Adipocyte (in vitro differentiated cells): ENCODE measurements around the gene CRYBG1.

Source experiments
- DNase-seq: peaks from one replicate; pipeline ENCODE4 v3.0.0-alpha.2; 2015; ENCODE audit warnings: low read depth
- H3K27me3 ChIP-seq: replicated peaks from 2 replicates; pipeline ENCODE4 v1.7.0; 2013; ENCODE audit warnings: mild to moderate bottlenecking, low read length, moderate library complexity; ENCODE audit not compliant: control insufficient read depth, insufficient read depth
- H3K36me3 ChIP-seq: 2 replicates; pipeline ENCODE4 v1.7.0; 2013; ENCODE audit warnings: low read length, mild to moderate bottlenecking, moderate library complexity; ENCODE audit not compliant: control insufficient read depth, insufficient read depth, severe bottlenecking
- H3K4me1 ChIP-seq: 2 replicates; pipeline ENCODE4 v1.7.0; 2013; ENCODE audit warnings: mild to moderate bottlenecking, low read length, moderate library complexity; ENCODE audit not compliant: control insufficient read depth, insufficient read depth
- H3K4me3 ChIP-seq: 2 replicates; pipeline ENCODE4 v1.7.0; 2013; ENCODE audit warnings: mild to moderate bottlenecking, low read length, moderate library complexity
- H3K9ac ChIP-seq: 2 replicates; pipeline ENCODE4 v1.7.0; 2013; ENCODE audit warnings: mild to moderate bottlenecking, low read length, moderate library complexity
- H3K9me3 ChIP-seq: 2 replicates; pipeline ENCODE4 v1.7.0; 2013; ENCODE audit warnings: mild to moderate bottlenecking, low read length, moderate library complexity; ENCODE audit not compliant: control insufficient read depth

CRYBG1 gene

DNA sequence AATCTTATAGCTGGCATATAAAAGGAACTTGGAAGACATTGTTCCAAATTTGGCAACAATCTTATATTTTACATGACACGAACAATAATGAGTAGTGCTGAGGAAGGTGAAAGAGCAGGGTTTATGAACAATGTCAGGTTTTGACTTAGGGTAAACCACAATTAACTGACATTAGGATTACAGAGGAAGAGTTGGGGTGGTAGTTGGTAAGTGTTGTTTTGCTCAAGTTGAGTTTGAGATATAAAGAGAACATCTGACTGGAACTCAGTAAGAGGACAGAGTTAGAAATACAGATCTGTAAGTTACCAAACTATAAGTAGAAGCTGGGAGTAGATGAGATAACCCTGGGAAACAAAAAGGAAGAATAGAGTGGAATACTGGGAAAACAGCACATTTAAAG is 253.6 kb downstream of the CRYBG1 start:
- H3K4me3 ChIP-seq, result no peak overlapping the region
- H3K9me3 ChIP-seq, result no peaks in the 10 kb centered on the region
- H3K4me1 ChIP-seq, result no peaks in the 10 kb centered on the region
- H3K27me3 ChIP-seq, result no peaks in the 10 kb centered on the region
- no peak overlapping the region for H3K9ac ChIP-seq
- H3K36me3 ChIP-seq, result peaks cover 19% of the 10 kb centered on the region
- no peak for DNase-seq

DNA sequence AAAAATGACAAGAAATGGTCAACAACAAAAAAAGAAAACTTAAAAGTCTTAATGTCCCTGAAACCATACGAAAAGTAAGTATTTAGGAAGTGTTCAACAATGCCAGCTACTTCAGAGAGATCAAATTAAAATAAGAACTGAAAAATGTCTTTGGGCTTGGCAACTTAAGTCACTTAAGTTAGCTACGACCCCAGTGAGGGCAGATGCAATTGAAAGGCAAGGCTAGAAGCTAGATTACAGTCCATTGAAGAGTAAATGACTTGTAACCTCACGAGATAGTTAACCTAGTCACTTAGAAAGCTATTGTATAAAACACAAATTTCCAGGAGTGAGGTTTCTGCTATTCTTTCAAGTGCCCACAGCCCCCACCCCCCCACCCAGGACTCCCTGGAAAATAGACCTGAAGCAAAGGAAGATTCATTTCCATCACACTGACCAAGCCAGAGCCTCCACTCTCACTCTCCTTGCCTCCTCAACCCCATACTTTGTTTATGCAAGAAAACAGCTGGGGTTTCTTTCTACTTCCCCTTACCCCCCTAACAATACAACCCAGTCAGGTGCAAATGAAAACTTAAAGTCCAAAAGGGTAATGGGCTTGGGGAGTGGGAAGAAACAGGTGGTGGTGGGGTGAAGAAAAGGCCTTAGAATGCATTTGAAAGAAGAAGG is 254.2 kb downstream of the CRYBG1 start:
- Histone ChIP-seq H3K4me3 (no peak overlapping the region), H3K27me3 (no peaks in the 10 kb centered on the region), H3K9me3 (no peaks in the 10 kb centered on the region), H3K4me1 (no peaks in the 10 kb centered on the region), H3K9ac (no peak overlapping the region), H3K36me3 (peaks cover 19% of the 10 kb centered on the region)
- DNase-seq, result no peak

DNA sequence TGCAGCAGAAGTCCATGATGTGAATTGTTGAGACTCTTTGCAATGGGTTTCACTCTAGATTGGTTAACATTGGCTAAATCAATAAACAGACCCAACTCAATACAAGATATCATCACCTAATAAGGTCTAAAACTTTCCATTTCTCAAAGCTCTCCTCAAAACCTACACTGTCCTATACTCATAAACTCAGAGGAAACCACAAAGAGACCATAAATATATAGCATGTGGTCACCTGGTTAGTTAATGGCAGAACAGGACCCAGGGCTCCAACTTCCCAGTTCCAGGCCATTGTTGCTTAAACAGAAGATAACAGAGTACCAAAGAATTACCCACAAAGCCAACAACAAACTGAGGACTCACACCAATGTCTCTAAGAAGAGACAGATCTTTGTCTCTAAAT is 256.8 kb downstream of the CRYBG1 start:
- no peaks in the 10 kb centered on the region for H3K9me3 ChIP-seq
- H3K4me3 ChIP-seq, result no peak overlapping the region
- no peak for DNase-seq
- H3K36me3 ChIP-seq, result peaks cover 14% of the 10 kb centered on the region
- no peaks in the 10 kb centered on the region for H3K27me3 ChIP-seq
- no peaks in the 10 kb centered on the region for H3K4me1 ChIP-seq
- H3K9ac ChIP-seq, result no peak overlapping the region

DNA sequence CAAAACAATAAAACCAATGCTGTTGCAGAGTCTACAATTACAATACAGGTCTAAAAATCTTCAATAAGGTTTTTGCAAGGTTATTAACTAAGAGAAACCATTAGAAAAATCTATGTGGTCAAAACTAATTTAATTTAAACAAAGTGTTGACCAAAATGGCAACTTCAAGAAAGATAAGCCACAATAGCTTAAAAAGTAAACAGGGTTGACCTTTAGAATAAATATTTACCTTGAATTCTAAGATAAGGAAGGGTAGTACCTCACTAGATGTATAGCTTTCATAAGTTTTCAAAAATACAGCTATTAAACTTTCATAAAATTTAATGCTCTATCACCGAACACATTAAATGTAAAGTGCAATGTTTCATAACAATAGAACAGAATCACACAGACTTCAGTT is 257.3 kb downstream of the CRYBG1 start:
- Histone ChIP-seq H3K4me1 (no peaks in the 10 kb centered on the region), H3K27me3 (no peaks in the 10 kb centered on the region), H3K9ac (no peak overlapping the region), H3K9me3 (no peaks in the 10 kb centered on the region), H3K36me3 (peaks cover 14% of the 10 kb centered on the region), H3K4me3 (no peak overlapping the region)
- no peak for DNase-seq

DNA sequence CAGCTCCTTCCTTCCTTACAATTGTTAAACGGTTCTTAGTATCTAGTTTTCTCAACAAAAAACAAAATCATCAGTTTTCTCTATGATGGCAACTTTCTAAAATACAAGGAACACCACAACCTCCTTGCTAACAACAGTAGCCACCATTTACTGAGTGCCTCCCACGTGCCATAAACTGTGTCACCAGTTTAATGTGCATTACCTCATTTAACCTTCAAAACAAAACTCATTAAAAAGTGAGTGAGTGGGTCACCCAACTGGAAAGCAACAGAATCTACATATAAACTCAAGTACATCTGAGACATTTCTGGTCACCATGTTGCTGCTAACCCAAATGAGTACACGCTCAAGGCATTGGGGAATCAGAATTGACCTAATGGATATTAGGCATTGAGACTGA is 257.8 kb downstream of the CRYBG1 start:
- H3K4me1 ChIP-seq, result no peaks in the 10 kb centered on the region
- H3K4me3 ChIP-seq, result no peak overlapping the region
- H3K27me3 ChIP-seq, result no peaks in the 10 kb centered on the region
- peaks cover 14% of the 10 kb centered on the region for H3K36me3 ChIP-seq
- no peaks in the 10 kb centered on the region for H3K9me3 ChIP-seq
- DNase-seq, result no peak
- H3K9ac ChIP-seq, result no peak overlapping the region

DNA sequence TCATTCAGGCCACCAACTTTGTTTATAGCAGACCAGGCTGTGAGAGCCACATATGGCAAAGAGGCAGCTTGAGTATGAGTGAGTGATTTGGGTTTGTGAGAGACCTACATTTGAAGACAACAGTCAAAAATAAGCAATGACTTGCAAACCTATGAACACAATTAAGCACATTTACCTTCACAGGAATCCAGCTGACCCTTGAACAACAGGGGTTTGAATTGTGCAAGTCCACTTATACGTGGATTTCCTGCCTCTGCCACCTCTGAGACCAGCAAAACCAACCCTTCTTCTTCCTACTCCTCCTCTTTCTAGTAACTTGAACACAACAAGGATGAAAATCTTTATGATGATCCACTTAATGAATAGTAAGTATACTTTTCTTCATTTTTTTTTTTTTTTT is 258.7 kb downstream of the CRYBG1 start:
- Histone ChIP-seq H3K9ac (no peak overlapping the region), H3K9me3 (no peaks in the 10 kb centered on the region), H3K4me3 (no peak overlapping the region), H3K27me3 (no peaks in the 10 kb centered on the region), H3K4me1 (no peaks in the 10 kb centered on the region), H3K36me3 (peaks cover 14% of the 10 kb centered on the region)
- DNase-seq, result no peak

DNA sequence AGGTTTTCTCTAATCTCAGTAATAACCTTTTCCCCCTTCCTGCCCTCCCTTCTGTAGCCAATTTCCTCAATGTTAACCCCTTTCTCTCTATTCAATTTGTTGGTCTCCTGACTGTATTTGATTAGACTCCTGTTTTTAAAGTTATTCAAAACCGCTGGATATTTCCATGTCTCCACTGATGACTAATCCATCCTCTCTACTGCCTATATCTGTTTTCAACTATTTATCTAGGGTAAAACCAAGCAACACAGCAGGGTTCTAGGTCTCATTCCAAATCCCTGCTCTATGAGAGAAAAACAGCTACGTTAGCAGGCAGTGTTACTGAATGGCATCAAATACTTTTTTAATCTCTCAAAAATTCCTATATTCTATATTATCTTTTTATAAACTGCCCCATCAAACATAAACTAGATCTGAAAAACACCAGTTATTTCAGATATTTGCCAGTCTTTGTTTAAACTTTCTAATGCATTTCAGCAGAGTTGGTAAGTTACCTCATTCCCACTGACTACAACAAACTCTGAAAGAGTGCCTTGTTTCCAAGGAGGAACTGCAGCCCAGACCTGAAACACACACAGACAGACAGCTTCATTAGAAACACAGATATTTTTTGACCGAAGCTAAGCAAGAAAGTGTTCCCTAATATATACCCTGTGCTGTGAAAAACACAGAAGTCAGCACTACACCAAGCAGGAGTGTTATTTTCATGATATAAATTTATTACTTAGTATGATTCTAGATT is 260.6 kb downstream of the CRYBG1 start:
- Histone ChIP-seq H3K36me3 (peaks cover 14% of the 10 kb centered on the region), H3K4me3 (no peak overlapping the region), H3K9me3 (no peaks in the 10 kb centered on the region), H3K9ac (no peak overlapping the region), H3K4me1 (no peaks in the 10 kb centered on the region), H3K27me3 (no peaks in the 10 kb centered on the region)
- DNase-seq, result peak; percentile 22
